ENCODE results near the gene TCF21.

TCF21 gene

DNA sequence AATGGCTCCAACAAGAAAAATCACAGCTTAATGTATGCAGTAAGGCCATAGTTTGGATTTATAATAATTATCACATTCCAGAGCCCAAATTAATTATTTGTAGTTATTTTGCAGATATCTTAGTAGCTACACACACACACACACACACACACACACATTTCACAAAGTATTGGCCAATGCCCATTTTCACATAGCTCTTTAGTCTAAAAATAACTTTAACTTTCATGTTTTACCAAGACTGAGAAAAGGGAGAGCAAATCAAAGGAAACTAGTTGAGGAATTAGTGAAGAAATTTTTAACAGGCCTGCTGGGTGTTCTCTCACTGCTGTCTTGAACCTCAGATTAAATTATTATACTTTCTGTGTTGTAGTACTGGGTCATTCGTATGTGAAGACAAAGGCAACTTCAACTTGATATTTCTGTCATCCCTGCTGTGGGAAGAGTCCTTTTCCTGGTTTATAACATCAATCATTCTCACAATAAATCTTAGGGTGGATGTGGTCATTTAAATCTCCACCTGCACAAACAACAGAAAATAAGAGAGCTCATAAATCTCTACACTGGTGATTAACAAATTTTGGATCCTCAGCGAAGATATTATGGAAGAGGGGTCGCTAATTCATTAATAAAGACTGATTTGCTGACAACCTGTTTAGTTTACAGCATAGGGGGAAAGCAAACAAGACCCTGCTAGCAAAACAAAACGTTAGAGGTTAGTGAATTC lies 1.6 kb upstream of the TCF21 start:
- no peak for DNase-seq (ENCODE audit: low read depth)
- H3K4me3 ChIP-seq (ENCODE audit: low read length) = no peak overlapping the region
- TF ChIP-seq, protein P1, sequence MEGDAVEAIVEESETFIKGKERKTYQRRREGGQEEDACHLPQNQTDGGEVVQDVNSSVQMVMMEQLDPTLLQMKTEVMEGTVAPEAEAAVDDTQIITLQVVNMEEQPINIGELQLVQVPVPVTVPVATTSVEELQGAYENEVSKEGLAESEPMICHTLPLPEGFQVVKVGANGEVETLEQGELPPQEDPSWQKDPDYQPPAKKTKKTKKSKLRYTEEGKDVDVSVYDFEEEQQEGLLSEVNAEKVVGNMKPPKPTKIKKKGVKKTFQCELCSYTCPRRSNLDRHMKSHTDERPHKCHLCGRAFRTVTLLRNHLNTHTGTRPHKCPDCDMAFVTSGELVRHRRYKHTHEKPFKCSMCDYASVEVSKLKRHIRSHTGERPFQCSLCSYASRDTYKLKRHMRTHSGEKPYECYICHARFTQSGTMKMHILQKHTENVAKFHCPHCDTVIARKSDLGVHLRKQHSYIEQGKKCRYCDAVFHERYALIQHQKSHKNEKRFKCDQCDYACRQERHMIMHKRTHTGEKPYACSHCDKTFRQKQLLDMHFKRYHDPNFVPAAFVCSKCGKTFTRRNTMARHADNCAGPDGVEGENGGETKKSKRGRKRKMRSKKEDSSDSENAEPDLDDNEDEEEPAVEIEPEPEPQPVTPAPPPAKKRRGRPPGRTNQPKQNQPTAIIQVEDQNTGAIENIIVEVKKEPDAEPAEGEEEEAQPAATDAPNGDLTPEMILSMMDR (IDR thresholded peaks at IDR 0.05; ENCODE audit: insufficient read depth, low read depth, low read length, missing control alignments) = no peak

DNA sequence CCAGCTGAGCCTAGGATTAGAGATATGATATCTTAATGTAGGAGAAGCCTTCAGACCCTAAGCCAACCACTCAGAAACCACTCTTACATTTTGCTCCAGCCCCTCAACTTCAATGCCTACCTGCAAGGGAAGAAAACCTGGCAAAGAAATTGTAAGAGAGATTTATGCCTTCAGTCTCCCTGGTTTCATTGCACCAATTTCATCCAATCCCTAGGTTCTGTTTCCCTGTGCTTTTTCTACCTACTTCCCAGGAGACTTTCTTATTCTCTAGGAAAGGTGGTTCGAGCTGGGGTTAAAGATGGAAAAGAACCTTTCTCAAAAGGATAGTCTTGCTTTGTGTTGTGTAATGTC lies 1.1 kb upstream of the TCF21 start:
- TF ChIP-seq, protein P1 (IDR thresholded peaks at IDR 0.05; ENCODE audit: insufficient read depth, low read depth, low read length, missing control alignments) = no peak
- DNase-seq (ENCODE audit: low read depth) = no peak
- H3K4me3 ChIP-seq (ENCODE audit: low read length) = no peak overlapping the region

DNA sequence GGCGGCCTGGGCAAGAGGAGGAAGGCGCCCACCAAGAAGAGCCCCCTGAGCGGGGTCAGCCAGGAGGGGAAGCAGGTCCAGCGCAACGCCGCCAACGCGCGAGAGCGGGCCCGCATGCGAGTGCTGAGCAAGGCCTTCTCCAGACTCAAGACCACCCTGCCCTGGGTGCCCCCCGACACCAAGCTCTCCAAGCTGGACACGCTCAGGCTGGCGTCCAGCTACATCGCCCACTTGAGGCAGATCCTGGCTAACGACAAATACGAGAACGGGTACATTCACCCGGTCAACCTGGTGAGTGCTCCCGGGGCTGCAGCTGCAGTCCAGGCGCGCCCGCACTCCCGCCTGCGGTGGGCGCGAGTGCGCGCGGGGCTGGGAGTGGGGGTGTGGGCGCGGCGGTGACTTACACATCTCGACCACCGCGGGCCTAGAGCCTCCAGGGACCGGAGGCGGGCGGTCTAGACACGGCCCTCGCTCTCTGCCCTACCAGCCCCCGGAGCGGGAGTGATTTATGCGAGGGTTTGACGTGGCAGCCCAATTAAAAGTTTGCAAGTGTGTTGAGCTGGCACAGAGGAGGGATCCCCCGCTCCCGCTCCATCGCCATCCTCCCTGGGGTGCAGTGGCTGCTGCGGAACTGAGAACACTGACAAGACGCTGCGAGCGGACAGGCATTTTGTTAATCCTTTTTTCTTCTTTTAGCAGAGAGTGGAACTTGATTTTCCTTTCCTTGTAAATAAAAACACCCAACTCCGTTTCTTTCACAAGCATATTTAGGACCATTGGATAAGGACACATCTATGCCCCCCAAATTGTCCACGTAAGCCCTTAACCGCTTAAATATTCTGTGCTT lies 867 bp downstream of the TCF21 start:
- TF ChIP-seq, protein P1 (IDR thresholded peaks at IDR 0.05; ENCODE audit: insufficient read depth, low read depth, low read length, missing control alignments) = no peak
- H3K4me3 ChIP-seq (ENCODE audit: low read length) = no peak overlapping the region
- no peak for DNase-seq (ENCODE audit: low read depth)

DNA sequence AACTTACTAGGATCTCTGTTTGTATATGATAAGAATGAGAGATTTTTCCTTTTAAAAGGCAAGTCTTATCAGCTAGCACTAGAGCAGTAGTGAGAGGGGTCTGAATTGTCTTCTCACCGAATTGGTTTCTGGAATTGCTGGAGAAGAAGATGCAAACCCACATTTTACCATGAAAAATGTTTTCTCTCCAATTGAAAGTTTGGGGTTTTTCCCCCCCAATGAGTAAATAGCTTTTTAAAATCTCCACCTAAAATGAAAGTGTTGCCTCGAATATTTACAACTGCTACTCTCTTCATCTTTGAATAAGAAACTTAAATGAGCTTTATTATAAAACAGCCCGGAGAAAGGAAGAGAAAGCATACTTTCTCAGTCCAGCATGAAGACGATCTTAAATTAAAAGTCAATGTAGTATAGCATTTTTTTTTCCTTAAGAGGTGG lies 1.8 kb downstream of the TCF21 start:
- no peak for DNase-seq (ENCODE audit: low read depth)
- TF ChIP-seq, protein P1 (IDR thresholded peaks at IDR 0.05; ENCODE audit: insufficient read depth, low read depth, low read length, missing control alignments) = no peak
- H3K4me3 ChIP-seq (ENCODE audit: low read length) = no peak overlapping the region

DNA sequence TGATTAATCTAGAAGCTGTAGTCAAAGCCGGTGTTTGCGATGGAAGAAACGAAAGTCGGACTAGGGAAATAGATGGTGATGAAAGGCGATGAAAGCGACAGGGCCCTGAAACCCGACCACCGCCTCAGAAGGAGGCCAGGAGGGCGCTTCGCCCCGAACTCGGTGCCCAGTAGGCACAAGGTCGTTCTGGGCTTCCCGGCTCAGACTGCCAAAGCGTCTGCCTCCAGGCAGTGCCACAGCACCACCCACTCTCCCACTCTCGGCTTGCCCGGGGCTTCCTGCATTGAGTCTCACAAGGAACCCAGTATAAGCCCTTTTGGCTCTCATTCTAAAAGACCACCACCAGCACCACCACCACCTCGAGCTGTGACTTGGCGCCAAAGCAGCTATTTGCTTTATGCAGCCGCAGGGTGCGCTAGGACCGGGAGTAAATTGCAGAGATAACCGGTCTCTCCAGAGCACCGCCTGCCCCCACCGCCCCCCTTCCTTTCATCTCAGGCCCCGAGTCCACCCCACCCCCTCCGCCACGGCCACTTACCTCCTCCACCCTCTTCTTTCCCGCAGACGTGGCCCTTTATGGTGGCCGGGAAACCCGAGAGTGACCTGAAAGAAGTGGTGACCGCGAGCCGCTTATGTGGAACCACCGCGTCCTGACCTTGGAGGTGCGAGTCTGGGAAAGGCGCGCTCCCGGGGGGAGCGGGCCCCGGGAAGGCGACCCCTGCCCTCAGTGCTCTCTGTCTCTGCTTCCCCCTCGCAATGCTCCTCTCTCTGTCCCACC lies 2.4 kb downstream of the TCF21 start:
- peak; percentile 14 for DNase-seq (ENCODE audit: low read depth)
- TF ChIP-seq, protein P1 (IDR thresholded peaks at IDR 0.05; ENCODE audit: insufficient read depth, low read depth, low read length, missing control alignments) = no peak
- H3K4me3 ChIP-seq (ENCODE audit: low read length) = no peak overlapping the region

DNA sequence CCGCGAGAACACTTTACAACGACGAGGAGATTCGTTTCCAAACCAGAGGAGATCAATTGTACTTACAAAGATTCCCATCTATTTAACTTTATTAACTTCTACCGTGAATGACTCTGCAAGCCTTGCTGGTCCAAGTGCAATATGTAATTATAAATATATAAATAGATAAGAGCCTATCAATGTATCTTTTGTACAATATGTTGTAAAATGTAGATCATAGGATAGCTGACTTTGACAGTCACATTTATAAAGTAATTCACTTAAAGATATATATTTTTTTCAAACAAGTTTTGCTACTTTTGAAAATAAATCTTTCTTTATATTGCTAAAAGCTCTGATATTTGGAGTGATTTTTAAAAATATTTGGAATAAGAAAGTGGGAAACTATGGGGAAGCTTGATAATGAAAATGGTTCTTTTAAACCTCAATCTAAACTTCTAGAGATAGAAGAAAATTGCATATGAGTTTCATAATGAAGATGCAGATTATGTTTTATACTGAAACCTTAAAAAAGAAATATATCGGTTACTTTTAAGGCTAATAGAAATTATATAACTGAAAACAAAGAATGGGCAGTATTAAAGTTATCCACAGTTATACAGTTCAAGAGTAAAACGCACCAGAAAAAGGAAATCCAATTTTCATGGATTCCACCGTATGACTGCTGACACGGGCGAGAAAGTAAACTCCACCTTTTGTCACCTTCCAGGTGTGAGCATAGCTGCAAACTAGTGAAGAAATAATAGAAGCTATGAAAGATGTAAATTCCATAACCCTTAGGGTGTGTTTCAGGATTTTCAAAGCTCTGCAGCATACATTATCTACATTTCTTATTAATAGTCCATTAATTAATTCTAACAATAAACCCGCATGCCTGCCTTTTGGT lies 3.3 kb downstream of the TCF21 start:
- H3K4me3 ChIP-seq (ENCODE audit: low read length) = no peak overlapping the region
- DNase-seq (ENCODE audit: low read depth) = no peak
- TF ChIP-seq, protein P1 (IDR thresholded peaks at IDR 0.05; ENCODE audit: insufficient read depth, low read depth, low read length, missing control alignments) = no peak
